Measurements from ENCODE around the gene SLC5A5. TPM values are rescaled to one million over a fixed set of nuclear protein-coding genes. Genes with fewer than 3 reads are reported as not detected.

The SLC5A5 gene
- total and polyA plus RNA-seq, 2 of the 4 experiments (the other 2 are of a cell fraction) = not detected

DNA sequence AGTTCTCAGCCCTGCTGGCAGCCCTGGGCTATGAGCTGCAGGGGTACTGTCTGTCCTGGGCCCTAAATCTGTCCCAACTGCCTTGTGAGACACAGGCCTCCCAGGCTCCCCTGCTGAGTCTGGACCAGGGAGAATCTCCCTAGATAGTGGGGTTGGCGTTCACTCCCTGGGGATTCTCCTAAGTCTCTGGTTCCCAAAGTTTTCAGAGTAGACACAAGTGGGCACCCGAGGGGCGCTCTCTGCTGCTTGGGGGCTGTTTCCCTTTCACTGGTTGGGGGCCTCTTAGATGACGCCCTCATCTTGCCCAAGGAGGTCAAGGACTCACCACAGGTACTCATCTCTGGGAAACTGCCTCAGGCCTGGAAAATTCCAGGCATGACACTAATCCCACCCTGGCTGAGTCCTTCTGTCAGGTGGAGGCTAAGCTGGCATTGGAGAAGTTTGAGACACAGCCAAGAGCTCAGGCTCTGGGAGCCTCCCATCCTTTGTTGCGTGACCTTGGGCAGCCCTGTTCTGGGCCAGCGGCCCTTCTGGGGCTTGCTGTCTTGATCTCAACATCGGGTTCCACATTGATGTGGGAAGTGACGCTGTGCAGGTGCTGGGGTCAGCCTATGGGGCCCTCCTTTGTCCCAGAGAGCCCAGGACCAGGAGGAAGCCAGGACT, 8.1 kb upstream of the SLC5A5 start:
- intact Hi-C loops (cut with micrococcal nuclease) (no loop called here), dilution Hi-C loops (cut with HindIII; ENCODE audit: low sequenced_read_pairs, unreplicated experiment) (no loop called here), in situ Hi-C loops (cut with MboI; ENCODE audit: low sequenced_read_pairs) (no loop called here)
- DNase-seq = no peak
- Histone ChIP-seq H3K27me3 (ENCODE audit: control insufficient read depth, insufficient read depth, low read length) (peaks cover 5% of the 10 kb centered on the region; the same call in 1 of the 2 replicates), H3K4ac (ENCODE audit: low read depth, low read length) (no peak overlapping the region), H4K20me1 (ENCODE audit: insufficient read depth, low read length) (peaks cover 62% of the 10 kb centered on the region), H2BK120ac (ENCODE audit: low read depth, low read length) (no peak overlapping the region), H4K8ac (ENCODE audit: low read depth in 2 of 2, low read length in 2 of 2) (no peak overlapping the region), H2AK5ac (ENCODE audit: low read depth, low read length) (no peak overlapping the region), H3K27ac (ENCODE audit: insufficient read depth, low read length) (no peak overlapping the region), H2BK15ac (ENCODE audit: low read depth, low read length) (no peak overlapping the region), H3K14ac (replicated peaks; ENCODE audit: low read depth, low read length) (no peak overlapping the region), H2BK5ac (ENCODE audit: low read depth, low read length, poor library complexity, severe bottlenecking) (no peak overlapping the region), H3K4me2 (ENCODE audit: low read depth, low read length) (no peak overlapping the region), H3K9me3 (ENCODE audit: control insufficient read depth, insufficient read depth, low read length) (no peaks in the 10 kb centered on the region), H3K4me3 (ENCODE audit: insufficient read depth, low read depth, low read length) (no peak overlapping the region), H3K18ac (ENCODE audit: low read depth, low read length) (no peak overlapping the region), H4K5ac (ENCODE audit: low read depth, low read length) (no peak overlapping the region), H2AK9ac (replicated peaks; ENCODE audit: low read depth, low read length, poor library complexity) (no peak overlapping the region), H3K36me3 (ENCODE audit: control insufficient read depth, insufficient read depth, low read length) (peaks cover 43% of the 10 kb centered on the region), H2AFZ (replicated peaks; ENCODE audit: low read length, poor library complexity) (no peak overlapping the region), H3K9ac (ENCODE audit: low read depth, low read length) (no peak overlapping the region), H4K91ac (ENCODE audit: insufficient read depth, low read depth, low read length) (no peak overlapping the region), H3K9me1 (ENCODE audit: insufficient read depth, low read length) (peaks cover 12% of the 10 kb centered on the region; the same call in 1 of the 2 replicates), H2BK20ac (ENCODE audit: low read depth, low read length) (no peak overlapping the region), H3K79me1 (ENCODE audit: low read depth in 1 of 2, low read length in 2 of 2) (peaks cover 12 to 48% of the 10 kb centered on the region in 2 experiments; a peak in 3 of 4 replicates), H3K56ac (ENCODE audit: extremely low read depth, insufficient read depth, low read length) (no peak overlapping the region), H3K23ac (ENCODE audit: low read depth, low read length) (no peak overlapping the region), H3K4me1 (ENCODE audit: control insufficient read depth, insufficient read depth, low read length) (peaks cover 7% of the 10 kb centered on the region)
- ChIA-PET CTCF (no interaction called here), POLR2A (ENCODE audit: unreplicated experiment) (no interaction called here)
- BruUV-seq (replicated peaks) = no TSS peak
- no CpG with 5 or more reads among the region's 8 CpGs for WGBS, 2 experiments (ENCODE audit: extremely low coverage in 2 of 2, insufficient read length in 1 of 2)
- no peak for ATAC-seq (ENCODE audit: low read depth)
- TF ChIP-seq MXI1 (IDR thresholded peaks at IDR 0.05; ENCODE audit: borderline replicate concordance, low read depth, low read length) (no peak), FOS (IDR thresholded peaks at IDR 0.05; ENCODE audit: low read depth, low read length) (no peak), RCOR1 (IDR thresholded peaks at IDR 0.05; ENCODE audit: insufficient replicate concordance, low read length) (no peak), CHD1 (IDR thresholded peaks at IDR 0.05; ENCODE audit: low read depth, low read length) (no peak), SMC3 (IDR thresholded peaks at IDR 0.05; ENCODE audit: low read depth, low read length) (no peak), USF2 (IDR thresholded peaks at IDR 0.05; ENCODE audit: low read depth, low read length) (no peak), MAFK (IDR thresholded peaks at IDR 0.05; ENCODE audit: low read depth, low read length) (no peak)
- TF ChIP-seq, protein P1, sequence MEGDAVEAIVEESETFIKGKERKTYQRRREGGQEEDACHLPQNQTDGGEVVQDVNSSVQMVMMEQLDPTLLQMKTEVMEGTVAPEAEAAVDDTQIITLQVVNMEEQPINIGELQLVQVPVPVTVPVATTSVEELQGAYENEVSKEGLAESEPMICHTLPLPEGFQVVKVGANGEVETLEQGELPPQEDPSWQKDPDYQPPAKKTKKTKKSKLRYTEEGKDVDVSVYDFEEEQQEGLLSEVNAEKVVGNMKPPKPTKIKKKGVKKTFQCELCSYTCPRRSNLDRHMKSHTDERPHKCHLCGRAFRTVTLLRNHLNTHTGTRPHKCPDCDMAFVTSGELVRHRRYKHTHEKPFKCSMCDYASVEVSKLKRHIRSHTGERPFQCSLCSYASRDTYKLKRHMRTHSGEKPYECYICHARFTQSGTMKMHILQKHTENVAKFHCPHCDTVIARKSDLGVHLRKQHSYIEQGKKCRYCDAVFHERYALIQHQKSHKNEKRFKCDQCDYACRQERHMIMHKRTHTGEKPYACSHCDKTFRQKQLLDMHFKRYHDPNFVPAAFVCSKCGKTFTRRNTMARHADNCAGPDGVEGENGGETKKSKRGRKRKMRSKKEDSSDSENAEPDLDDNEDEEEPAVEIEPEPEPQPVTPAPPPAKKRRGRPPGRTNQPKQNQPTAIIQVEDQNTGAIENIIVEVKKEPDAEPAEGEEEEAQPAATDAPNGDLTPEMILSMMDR (conservative IDR thresholded peaks at IDR 0.05; ENCODE audit: low read depth, low read length) = no peak
- TF ChIP-seq, protein P2, sequence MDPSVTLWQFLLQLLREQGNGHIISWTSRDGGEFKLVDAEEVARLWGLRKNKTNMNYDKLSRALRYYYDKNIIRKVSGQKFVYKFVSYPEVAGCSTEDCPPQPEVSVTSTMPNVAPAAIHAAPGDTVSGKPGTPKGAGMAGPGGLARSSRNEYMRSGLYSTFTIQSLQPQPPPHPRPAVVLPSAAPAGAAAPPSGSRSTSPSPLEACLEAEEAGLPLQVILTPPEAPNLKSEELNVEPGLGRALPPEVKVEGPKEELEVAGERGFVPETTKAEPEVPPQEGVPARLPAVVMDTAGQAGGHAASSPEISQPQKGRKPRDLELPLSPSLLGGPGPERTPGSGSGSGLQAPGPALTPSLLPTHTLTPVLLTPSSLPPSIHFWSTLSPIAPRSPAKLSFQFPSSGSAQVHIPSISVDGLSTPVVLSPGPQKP (IDR thresholded peaks at IDR 0.05; ENCODE audit: borderline replicate concordance, low read depth, low read length) = no peak
